LHCN-M2 (cell line): ENCODE data around the gene ZNF256. TPM values are rescaled to one million over a fixed set of nuclear protein-coding genes. Genes with fewer than 3 reads are reported as not detected.

Source experiments
- total RNA-seq: library from RNA; depleted of rRNA; stranded (reverse); fragments of >200 nt; gene quantifications from 2 replicates; pipeline ENCODE4 v1.2.3, GENCODE V29; 2014; rRNA removed

Gene ZNF256
- total RNA-seq, 1 experiment from 2014 or later: 3.7 TPM

Other genes with a start within 250 kb of the ZNF256 start
- gene ZNF154, start 238.5 kb downstream of the ZNF256 start, total RNA-seq: 0.96 and 1.1 TPM in 2 replicates
- 4.2 TPM in 2 replicates for gene ZNF671, start 220.1 kb downstream of the ZNF256 start, total RNA-seq
- 8.3 and 12.4 TPM in 2 replicates for gene ZNF776, start 200.9 kb downstream of the ZNF256 start, total RNA-seq
- gene ZNF586, start 178.0 kb downstream of the ZNF256 start, total RNA-seq: 9.6 and 12.2 TPM in 2 replicates
- 2.2 and 3.5 TPM in 2 replicates for gene ZNF552, start 132.8 kb downstream of the ZNF256 start, total RNA-seq
- 6.8 and 7.0 TPM in 2 replicates for gene ZNF587B, start 117.4 kb downstream of the ZNF256 start, total RNA-seq
- gene ZNF587, start 97.8 kb downstream of the ZNF256 start, total RNA-seq: 6.9 and 11.5 TPM in 2 replicates
- gene ZNF814, start 58.7 kb downstream of the ZNF256 start, total RNA-seq: 4.9 and 6.9 TPM in 2 replicates
- 9.3 and 10.8 TPM in 2 replicates for gene ZNF417, start 31.1 kb downstream of the ZNF256 start, total RNA-seq
- gene ZNF418, start 12.3 kb downstream of the ZNF256 start, total RNA-seq: 1.5 and 2.4 TPM in 2 replicates
- gene C19orf18, start 26.8 kb upstream of the ZNF256 start, total RNA-seq: not detected in 2 replicates
- 13.9 and 15.6 TPM in 2 replicates for gene ZNF606, start 55.1 kb upstream of the ZNF256 start, total RNA-seq
- not detected in 2 replicates for gene ZSCAN1, start 86.3 kb upstream of the ZNF256 start, total RNA-seq
- gene ZNF135, start 111.6 kb upstream of the ZNF256 start, total RNA-seq: 0.83 and 1.4 TPM in 2 replicates
- 57.6 and 59.5 TPM in 2 replicates for gene ZSCAN18, start 150.5 kb upstream of the ZNF256 start, total RNA-seq
- gene ZNF329, start 203.1 kb upstream of the ZNF256 start, total RNA-seq: 10.5 and 11.8 TPM in 2 replicates
- gene ZNF274, start 235.4 kb upstream of the ZNF256 start, total RNA-seq: 12.2 and 12.7 TPM in 2 replicates